ENCODE data around the gene TP53TG3F. TPM values are rescaled to one million over a fixed set of nuclear protein-coding genes. Genes with fewer than 3 reads are reported as not detected.
"Not testable (repeated sequence)": the region's sequence is repeated elsewhere in the genome, so short reads cannot be mapped to it uniquely, and the experiment has no call there.

The TP53TG3F gene
- total RNA-seq: not detected in 2 replicates

DNA sequence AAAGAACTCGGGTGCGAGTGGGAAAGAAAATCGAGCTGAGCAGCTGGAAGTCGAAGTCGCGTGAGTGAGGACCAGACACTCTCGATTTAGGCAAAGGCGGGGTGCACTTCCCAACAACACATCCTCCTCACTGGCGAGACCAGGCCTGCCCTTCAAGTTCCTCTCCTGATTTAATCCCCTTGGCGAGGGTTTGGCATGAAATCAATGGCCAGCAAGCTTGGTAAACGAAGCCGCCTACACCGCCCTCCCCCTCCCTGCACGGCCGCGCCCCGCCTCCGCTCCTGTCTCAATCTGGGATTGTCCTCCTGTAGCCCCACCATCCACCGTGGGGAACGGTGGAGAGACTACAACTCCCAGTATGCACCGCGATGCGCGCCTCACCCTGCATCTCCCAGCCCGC, at the start of gene TP53TG3F:
TSS of gene TP53TG3F (plus strand) at position 301 of the 400 bp plus-strand sequence. CDS start at position 369, 68 bp downstream.
- H3K4me3 ChIP-seq (ENCODE audit: low read depth, low read length); FAIRE-seq; H3K27me3 ChIP-seq (ENCODE audit: control insufficient read depth, insufficient read depth, low read length); H3K36me3 ChIP-seq (ENCODE audit: control insufficient read depth, insufficient read depth, low read length); DNase-seq (ENCODE audit: low read depth): not testable (repeated sequence)

GRCh38 chr16:33491611-33492010, 32.2 kb downstream of the TP53TG3F start:
- H3K36me3 ChIP-seq (ENCODE audit: control insufficient read depth, insufficient read depth, low read length); H3K4me3 ChIP-seq (ENCODE audit: low read depth, low read length); DNase-seq (ENCODE audit: low read depth); FAIRE-seq; H3K27me3 ChIP-seq (ENCODE audit: control insufficient read depth, insufficient read depth, low read length): not testable (repeated sequence)

DNA sequence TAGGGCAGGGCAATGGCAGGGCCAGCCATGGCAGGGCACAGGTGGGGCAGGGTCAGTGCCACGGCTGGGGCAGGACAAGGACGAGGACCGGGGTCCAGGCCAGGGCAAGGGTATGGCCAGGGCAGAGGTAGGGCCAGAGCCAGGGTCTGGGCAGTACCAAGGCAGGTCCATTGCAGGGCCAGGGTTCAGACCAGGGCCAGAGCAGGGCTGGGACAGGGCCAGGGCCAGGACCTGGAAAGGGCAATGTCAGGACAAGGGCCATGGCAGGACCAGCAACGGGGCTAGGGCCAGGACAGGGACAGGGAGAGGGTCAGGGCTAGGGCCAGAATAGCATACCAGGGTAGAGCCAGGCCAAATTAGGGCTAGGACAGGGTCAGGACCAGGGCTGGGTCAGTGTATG, 47.8 kb downstream of the TP53TG3F start:
- H3K27me3 ChIP-seq (ENCODE audit: control insufficient read depth, insufficient read depth, low read length); H3K4me3 ChIP-seq (ENCODE audit: low read depth, low read length); H3K36me3 ChIP-seq (ENCODE audit: control insufficient read depth, insufficient read depth, low read length); DNase-seq (ENCODE audit: low read depth); FAIRE-seq: not testable (repeated sequence)

DNA sequence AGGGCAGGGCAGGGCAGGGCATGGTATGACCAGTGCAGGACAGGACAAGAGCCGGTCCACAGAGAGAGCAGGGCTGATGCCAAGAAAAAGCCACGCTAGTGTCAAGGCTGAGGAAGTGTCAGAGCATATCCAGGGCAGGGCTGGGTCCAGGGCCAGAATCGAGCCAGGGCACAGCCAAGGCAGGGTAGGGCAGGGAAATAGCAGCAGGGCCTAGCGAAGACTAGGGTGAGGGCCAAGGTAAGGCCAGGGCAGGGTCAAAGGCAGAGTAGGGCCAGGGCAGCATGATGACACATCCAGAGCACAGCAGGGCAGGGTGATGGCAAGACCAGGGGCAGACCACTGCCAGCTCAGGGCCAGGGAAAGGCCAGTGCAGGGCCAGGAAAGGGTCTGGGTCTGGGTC, 49.7 kb downstream of the TP53TG3F start:
- not testable (repeated sequence) for H3K36me3 ChIP-seq (ENCODE audit: control insufficient read depth, insufficient read depth, low read length); FAIRE-seq; DNase-seq (ENCODE audit: low read depth); H3K4me3 ChIP-seq (ENCODE audit: low read depth, low read length); H3K27me3 ChIP-seq (ENCODE audit: control insufficient read depth, insufficient read depth, low read length)

GRCh38 chr16:33509906-33510305, 50.5 kb downstream of the TP53TG3F start:
- not testable (repeated sequence) for H3K36me3 ChIP-seq (ENCODE audit: control insufficient read depth, insufficient read depth, low read length); FAIRE-seq; DNase-seq (ENCODE audit: low read depth); H3K4me3 ChIP-seq (ENCODE audit: low read depth, low read length); H3K27me3 ChIP-seq (ENCODE audit: control insufficient read depth, insufficient read depth, low read length)

Other genes with a start within 250 kb of the TP53TG3F start
- gene TP53TG3E, start 155.3 kb upstream of the TP53TG3F start, total RNA-seq: not detected in 2 replicates
- not detected in 2 replicates for gene TP53TG3B, start 98.8 kb upstream of the TP53TG3F start, total RNA-seq